ENCODE results near the gene SWSAP1. TPM values are rescaled to one million over a fixed set of nuclear protein-coding genes. Genes with fewer than 3 reads are reported as not detected.

Gene SWSAP1
- total RNA-seq, result 1 to 10 TPM; 1.6 to 3.7 (median 2.6) TPM

GRCh38 chr19:11374433-11375142, at the start of gene SWSAP1:
Gene SWSAP1 (plus strand): TSS chr19:11374666. CDS start chr19:11374681, 15 bp downstream.
- H3K4me1 ChIP-seq, result peaks cover 41% of the 10 kb centered on the region
- no peaks in the 10 kb centered on the region for H3K9me3 ChIP-seq
- H3K27me3 ChIP-seq, result no peaks in the 10 kb centered on the region
- peak within 1 kb of the TSS; percentile 97 for H3K27ac ChIP-seq
- peak; percentile 98 to 99 for DNase-seq (ENCODE audit: low spot score in 2 of 2)
- no peaks in the 10 kb centered on the region for H3K36me3 ChIP-seq
- TF ChIP-seq EP300 (IDR thresholded peaks at IDR 0.05) (no peak), POLR2A (IDR thresholded peaks at IDR 0.05) (peak in 1 of 2 donors; percentile 23), POLR2AphosphoS5 (IDR thresholded peaks at IDR 0.05) (peak in 1 of 3 donors; percentile 75)
- under 1% methylated on average over 21 of the region's 44 CpGs for WGBS
- H3K4me3 ChIP-seq, result peak within 1 kb of the TSS; percentile 66

GRCh38 chr19:11324748-11325389, 49.6 kb upstream of the SWSAP1 start:
- no peak overlapping the region for H3K4me3 ChIP-seq
- WGBS, result 57% methylated on average over 12 of the region's 17 CpGs
- peaks cover 47% of the 10 kb centered on the region for H3K36me3 ChIP-seq
- peak overlapping the region; percentile 43 for H3K27ac ChIP-seq
- H3K27me3 ChIP-seq, result no peaks in the 10 kb centered on the region
- TF ChIP-seq EP300 (IDR thresholded peaks at IDR 0.05), result no peak
- no peak for TF ChIP-seq POLR2AphosphoS5 (IDR thresholded peaks at IDR 0.05)
- TF ChIP-seq CTCF (IDR thresholded peaks at IDR 0.05), result no peak
- TF ChIP-seq POLR2A (IDR thresholded peaks at IDR 0.05), result no peak
- peaks cover 47% of the 10 kb centered on the region for H3K4me1 ChIP-seq
- DNase-seq (ENCODE audit: low spot score in 2 of 2), result no peak
- no peaks in the 10 kb centered on the region for H3K9me3 ChIP-seq

GRCh38 chr19:11325544-11325943, 48.9 kb upstream of the SWSAP1 start:
- Histone ChIP-seq H3K9me3 (no peaks in the 10 kb centered on the region), H3K4me3 (no peak overlapping the region), H3K27ac (no peak overlapping the region), H3K36me3 (peaks cover 54% of the 10 kb centered on the region), H3K27me3 (no peaks in the 10 kb centered on the region), H3K4me1 (peaks cover 47% of the 10 kb centered on the region)
- WGBS, result 93% methylated on average over 7 of the region's 7 CpGs
- TF ChIP-seq POLR2AphosphoS5 (IDR thresholded peaks at IDR 0.05), result no peak
- no peak for TF ChIP-seq EP300 (IDR thresholded peaks at IDR 0.05)
- TF ChIP-seq CTCF (IDR thresholded peaks at IDR 0.05), result no peak
- no peak for TF ChIP-seq POLR2A (IDR thresholded peaks at IDR 0.05)
- DNase-seq (ENCODE audit: low spot score in 2 of 2), result no peak

- no peak for DNase-seq (ENCODE audit: low spot score in 2 of 2)
- WGBS, result 81% methylated on average over 4 of the region's 4 CpGs
- no peak overlapping the region for H3K4me3 ChIP-seq
- TF ChIP-seq POLR2AphosphoS5 (IDR thresholded peaks at IDR 0.05) (no peak), EP300 (IDR thresholded peaks at IDR 0.05) (no peak), CTCF (IDR thresholded peaks at IDR 0.05) (no peak), POLR2A (IDR thresholded peaks at IDR 0.05) (no peak)
- H3K9me3 ChIP-seq, result no peaks in the 10 kb centered on the region
- H3K36me3 ChIP-seq, result peaks cover 96% of the 10 kb centered on the region
- H3K27me3 ChIP-seq, result no peaks in the 10 kb centered on the region
- H3K27ac ChIP-seq, result no peak overlapping the region
- H3K4me1 ChIP-seq, result peaks cover 8% of the 10 kb centered on the region
Observed at GRCh38 chr19:11330127-11330526, 44.3 kb upstream of the SWSAP1 start.

- Histone ChIP-seq H3K4me3 (no peak overlapping the region), H3K27ac (no peak overlapping the region), H3K36me3 (peaks cover 98% of the 10 kb centered on the region), H3K27me3 (no peaks in the 10 kb centered on the region), H3K9me3 (no peaks in the 10 kb centered on the region), H3K4me1 (no peaks in the 10 kb centered on the region)
- TF ChIP-seq CTCF (IDR thresholded peaks at IDR 0.05) (no peak), EP300 (IDR thresholded peaks at IDR 0.05) (no peak), POLR2AphosphoS5 (IDR thresholded peaks at IDR 0.05) (no peak), POLR2A (IDR thresholded peaks at IDR 0.05) (no peak)
- 78% methylated on average over 4 of the region's 4 CpGs for WGBS
- DNase-seq (ENCODE audit: low spot score in 2 of 2), result no peak
Observed at GRCh38 chr19:11331502-11331901, 43.0 kb upstream of the SWSAP1 start.

All from suprapubic skin (tissue), 4 donors.